CD14-positive monocyte (primary cell): Measurements from ENCODE around the gene CDC37. TPM values are rescaled to one million over a fixed set of nuclear protein-coding genes. Genes with fewer than 3 reads are reported as not detected.
"Not testable (repeated sequence)": the region's sequence is repeated elsewhere in the genome, so short reads cannot be mapped to it uniquely, and the experiment has no call there.

ENCODE experiments used
- DNase-seq, 3 donors: peaks; one replicate each; pipeline ENCODE4 v3.0.0-alpha.2; 2011 to 2022
- H2AFZ ChIP-seq: 2 replicates; pipeline ENCODE4 v1.6.0; 2012; ENCODE audit warnings: mild to moderate bottlenecking, low read depth, low read length, inconsistent platforms; ENCODE audit not compliant: insufficient read depth, poor library complexity, severe bottlenecking
- H3K27ac ChIP-seq, 2 donors: 1 replicate in 1 of 2; 2 replicates in 1 of 2; pipeline ENCODE4 v1.5.1; 2012 to 2013; ENCODE audit warnings: low read length in 2 of 2, control low read depth in 1 of 2, inconsistent platforms in 1 of 2, low read depth in 1 of 2, mild to moderate bottlenecking in 1 of 2
- H3K27me3 ChIP-seq, 2 donors: one replicate each; pipeline versions ENCODE4 v1.6.0 to v1.6.1; 2011 to 2013; ENCODE audit warnings: low read length in 2 of 2; ENCODE audit not compliant: control insufficient read depth in 2 of 2, insufficient read depth in 2 of 2
- H3K36me3 ChIP-seq, 2 donors: replicated peaks in 1 of 2; 1 replicate in 1 of 2; 2 replicates in 1 of 2; pipeline versions ENCODE4 v1.5.1 to v1.6.1; 2012 to 2013; ENCODE audit warnings: low read length in 2 of 2, control low read depth in 1 of 2, inconsistent platforms in 1 of 2, mild to moderate bottlenecking in 1 of 2; ENCODE audit not compliant: insufficient read depth in 2 of 2, control insufficient read depth in 1 of 2
- H3K4me1 ChIP-seq, 2 donors: 1 replicate in 1 of 2; 2 replicates in 1 of 2; pipeline versions ENCODE4 v1.5.1 to v1.6.1; 2012 to 2013; ENCODE audit warnings: low read length in 2 of 2, control low read depth in 1 of 2, inconsistent platforms in 1 of 2, mild to moderate bottlenecking in 1 of 2, moderate library complexity in 1 of 2; ENCODE audit not compliant: insufficient read depth in 2 of 2, control insufficient read depth in 1 of 2
- H3K4me2 ChIP-seq: replicated peaks from 2 replicates; pipeline ENCODE3; 2012; ENCODE audit warnings: low read length, moderate library complexity, mild to moderate bottlenecking; ENCODE audit not compliant: poor library complexity, severe bottlenecking; ENCODE audit errors: extremely low read depth
- H3K4me3 ChIP-seq, 3 experiments: fragments of 200-600 bp in 1 of 3; sonication (generic) in 1 of 3; replicated peaks in 1 of 3; 1 replicate in 2 of 3; 2 replicates in 1 of 3; pipeline ENCODE4 v1.5.1; 2011 to 2013; ENCODE audit warnings: low read length in 3 of 3, mild to moderate bottlenecking in 3 of 3, control low read depth in 2 of 3, low read depth in 2 of 3, inconsistent platforms in 1 of 3, moderate library complexity in 1 of 3
- H3K79me2 ChIP-seq: 2 replicates; pipeline ENCODE4 v1.6.0; 2012; ENCODE audit warnings: mild to moderate bottlenecking, control low read depth, inconsistent platforms, low read length, moderate library complexity; ENCODE audit not compliant: insufficient read depth
- H3K9ac ChIP-seq: 2 replicates; pipeline ENCODE4 v1.6.0; 2017; ENCODE audit warnings: low read length, mild to moderate bottlenecking; ENCODE audit not compliant: insufficient read depth, poor library complexity, severe bottlenecking
- H3K9me3 ChIP-seq, 2 donors: replicated peaks in 1 of 2; 1 replicate in 1 of 2; 2 replicates in 1 of 2; pipeline versions ENCODE4 v1.5.1 to v1.6.1; 2012 to 2013; ENCODE audit warnings: low read length in 2 of 2, control low read depth in 1 of 2; ENCODE audit not compliant: control insufficient read depth in 1 of 2, insufficient read depth in 1 of 2
- H4K20me1 ChIP-seq: 2 replicates; pipeline ENCODE4 v1.6.0; 2012; ENCODE audit warnings: mild to moderate bottlenecking, low read length, control low read depth, moderate library complexity; ENCODE audit not compliant: insufficient read depth
- H3K27ac Mint-ChIP-seq, 7 donors: one replicate each; pipeline ENCODE4 v1.8.0; 2020; ENCODE audit warnings: mild to moderate bottlenecking in 7 of 7, mixed read lengths in 7 of 7, moderate library complexity in 6 of 7, inconsistent platforms in 2 of 7
- H3K27me3 Mint-ChIP-seq, 3 donors: one replicate each; pipeline ENCODE4 v1.8.0; 2021 to 2022; ENCODE audit warnings: low read depth in 3 of 3, mild to moderate bottlenecking in 3 of 3, mixed read lengths in 3 of 3, moderate library complexity in 3 of 3, inconsistent platforms in 1 of 3
- H3K36me3 Mint-ChIP-seq, 2 donors: one replicate each; pipeline ENCODE4 v1.8.0; 2020; ENCODE audit warnings: mixed read lengths in 2 of 2, inconsistent platforms in 1 of 2, mild to moderate bottlenecking in 1 of 2
- H3K4me1 Mint-ChIP-seq: one replicate; pipeline ENCODE4 v1.8.0; 2020; ENCODE audit warnings: mild to moderate bottlenecking, mixed read lengths
- H3K4me3 Mint-ChIP-seq, 2 donors: one replicate each; pipeline ENCODE4 v1.8.0; 2020; ENCODE audit warnings: mild to moderate bottlenecking in 2 of 2, mixed read lengths in 2 of 2, moderate library complexity in 1 of 2
- H3K9me3 Mint-ChIP-seq, 7 donors: one replicate each; pipeline ENCODE4 v1.8.0; 2020 to 2022; ENCODE audit warnings: mixed read lengths in 7 of 7, mild to moderate bottlenecking in 6 of 7, moderate library complexity in 6 of 7, inconsistent platforms in 2 of 7
- WGBS: methylation state at CpG from one replicate; pipeline ENCODE4 v1.1.5; 2013; ENCODE audit warnings: missing lambda C conversion rate; ENCODE audit not compliant: insufficient coverage; 5-methylcytosine and 5-hydroxymethylcytosine counted together
- intact Hi-C, 2 donors: fragments of 100-400 bp; cut with micrococcal nuclease; formaldehyde crosslinking; loops; one replicate each; pipeline versions ENCODE4 v1.15.0 to v1.15.1; 2023
- polyA plus RNA-seq, 3 donors: library from polyadenylated mRNA; depleted of rRNA in 1 of 3; unstranded in 2 of 3; stranded (reverse) in 1 of 3; fragments of 300-500 nt in 2 of 3; fragments of >200 nt in 1 of 3; fragmentation: Illumina TruSeq in 2 of 3; gene quantifications; 1 replicate in 2 of 3; 2 replicates in 1 of 3; pipeline ENCODE4 v1.2.3, GENCODE V29; 2012 to 2021
- TF ChIP-seq, protein P1 (sequence below): fragments of 200-600 bp; IDR thresholded peaks from one replicate; pipeline ENCODE4 v1.8.0; 2022; ENCODE audit warnings: antibody characterized with exemption, mild to moderate bottlenecking

CDC37 gene
- polyA plus RNA-seq, 3 donors, result 49.3 to 575 (median 54.9) TPM

GRCh38 chr19:10388957-10389356 lies 14.4 kb downstream of the CDC37 start:
- Mint-ChIP-seq H3K4me3 (no peak overlapping the region), H3K27ac (peak overlapping the region in 4 of 7 donors; percentile 18 to 75 (median 60)), H3K9me3 (no peaks in the 10 kb centered on the region), H3K27me3 (peaks cover 0 to 9% (median 0%) of the 10 kb centered on the region in 3 donors), H3K36me3 (peaks cover 28 to 44% of the 10 kb centered on the region in 2 donors), H3K4me1 (peaks cover 5% of the 10 kb centered on the region)
- intact Hi-C loops, result loop anchor here (1.0 to 5.0 kb wide), 2 partner anchors 57 to 120 kb away; partner anchors contain the start of gene RAVER1 (in 1 of the 2)
- Histone ChIP-seq H2AFZ (no peak overlapping the region), H3K9ac (no peak overlapping the region), H3K36me3 (peaks cover 29 to 33% of the 10 kb centered on the region in 2 donors), H3K4me3 (no peak overlapping the region), H3K27ac (no peak overlapping the region), H3K79me2 (no peaks in the 10 kb centered on the region), H3K9me3 (no peaks in the 10 kb centered on the region), H4K20me1 (peaks cover 6% of the 10 kb centered on the region), H3K4me2 (no peak overlapping the region), H3K4me1 (peaks cover 0 to 6% of the 10 kb centered on the region in 2 donors), H3K27me3 (no peaks in the 10 kb centered on the region)
- DNase-seq, result peak; percentile 73 to 85 (median 83)
- 0% methylated on average over 2 of the region's 3 CpGs for WGBS
- TF ChIP-seq, protein P1, sequence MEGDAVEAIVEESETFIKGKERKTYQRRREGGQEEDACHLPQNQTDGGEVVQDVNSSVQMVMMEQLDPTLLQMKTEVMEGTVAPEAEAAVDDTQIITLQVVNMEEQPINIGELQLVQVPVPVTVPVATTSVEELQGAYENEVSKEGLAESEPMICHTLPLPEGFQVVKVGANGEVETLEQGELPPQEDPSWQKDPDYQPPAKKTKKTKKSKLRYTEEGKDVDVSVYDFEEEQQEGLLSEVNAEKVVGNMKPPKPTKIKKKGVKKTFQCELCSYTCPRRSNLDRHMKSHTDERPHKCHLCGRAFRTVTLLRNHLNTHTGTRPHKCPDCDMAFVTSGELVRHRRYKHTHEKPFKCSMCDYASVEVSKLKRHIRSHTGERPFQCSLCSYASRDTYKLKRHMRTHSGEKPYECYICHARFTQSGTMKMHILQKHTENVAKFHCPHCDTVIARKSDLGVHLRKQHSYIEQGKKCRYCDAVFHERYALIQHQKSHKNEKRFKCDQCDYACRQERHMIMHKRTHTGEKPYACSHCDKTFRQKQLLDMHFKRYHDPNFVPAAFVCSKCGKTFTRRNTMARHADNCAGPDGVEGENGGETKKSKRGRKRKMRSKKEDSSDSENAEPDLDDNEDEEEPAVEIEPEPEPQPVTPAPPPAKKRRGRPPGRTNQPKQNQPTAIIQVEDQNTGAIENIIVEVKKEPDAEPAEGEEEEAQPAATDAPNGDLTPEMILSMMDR, result peak; percentile 97

- H3K27me3 ChIP-seq, result no peaks in the 10 kb centered on the region
- no peak overlapping the region for H3K4me3 ChIP-seq
- H3K9ac ChIP-seq, result no peak overlapping the region
- peaks cover 30 to 42% of the 10 kb centered on the region in 2 donors for H3K4me1 ChIP-seq
- no peak overlapping the region for H2AFZ ChIP-seq
- H3K9me3 ChIP-seq, result no peaks in the 10 kb centered on the region
- intact Hi-C loops, result loop anchor here in 1 of 2 donors (5.0 kb wide), 1 partner anchor 37 kb away; no protein-coding TSS in a partner anchor
- DNase-seq, result no peak
- Mint-ChIP-seq H3K9me3 (no peaks in the 10 kb centered on the region), H3K27ac (no peak overlapping the region), H3K36me3 (peaks cover under 1% of the 10 kb centered on the region in 2 donors), H3K4me1 (peaks cover 31% of the 10 kb centered on the region), H3K27me3 (peaks cover 0 to 11% (median 2%) of the 10 kb centered on the region in 3 donors), H3K4me3 (no peak overlapping the region)
- TF ChIP-seq, protein P1, result no peak
- no peak overlapping the region for H3K4me2 ChIP-seq
- H3K27ac ChIP-seq, result no peak overlapping the region
- 90% methylated on average over 4 of the region's 9 CpGs for WGBS
- no peaks in the 10 kb centered on the region for H4K20me1 ChIP-seq
- no peaks in the 10 kb centered on the region for H3K36me3 ChIP-seq
- peaks cover 9% of the 10 kb centered on the region for H3K79me2 ChIP-seq
Measured at GRCh38 chr19:10384580-10384979, 18.8 kb downstream of the CDC37 start.

- not testable (repeated sequence) for H3K27ac ChIP-seq, H3K9ac ChIP-seq, H3K4me3 Mint-ChIP-seq, H3K36me3 ChIP-seq, H3K4me3 ChIP-seq, H3K4me2 ChIP-seq, H3K36me3 Mint-ChIP-seq, H4K20me1 ChIP-seq, H2AFZ ChIP-seq, DNase-seq, H3K9me3 ChIP-seq, H3K27me3 ChIP-seq, H3K9me3 Mint-ChIP-seq
- H3K4me1 Mint-ChIP-seq, result peaks cover 32% of the 10 kb centered on the region
- peak overlapping the region in 4 of 7 donors; percentile 36 to 95 (median 64) for H3K27ac Mint-ChIP-seq
- Histone ChIP-seq H3K4me1 (peaks cover 44 to 48% of the 10 kb centered on the region in 2 donors), H3K79me2 (peaks cover 22% of the 10 kb centered on the region)
- intact Hi-C loops, result loop anchor here in 1 of 2 donors (5.0 kb wide), 1 partner anchor 36 kb away; no protein-coding TSS in a partner anchor
- H3K27me3 Mint-ChIP-seq, result peaks cover 0 to 11% (median 2%) of the 10 kb centered on the region in 3 donors
- 20% methylated on average over 1 of the region's 8 CpGs for WGBS
Measured at GRCh38 chr19:10383223-10383499, 20.2 kb downstream of the CDC37 start.
